ENCODE results near the gene CACNA1A.
"Not testable (repeated sequence)": the region's sequence is repeated elsewhere in the genome, so short reads cannot be mapped to it uniquely, and the experiment has no call there.

The CACNA1A gene

GRCh38 chr19:13169769-13170168 lies 336.5 kb downstream of the CACNA1A start:
- no peak for DNase-seq
- Histone ChIP-seq H3K36me3 (replicated peaks; ENCODE audit: insufficient read depth, low read length) (no peaks in the 10 kb centered on the region), H3K9me2 (replicated peaks; ENCODE audit: insufficient read depth, low read length) (no peaks in the 10 kb centered on the region), H3K27me3 (replicated peaks; ENCODE audit: insufficient read depth, low read length) (peaks cover 24% of the 10 kb centered on the region), H3K9me3 (replicated peaks; ENCODE audit: insufficient read depth, low read length) (no peaks in the 10 kb centered on the region), H2AFZ (ENCODE audit: low read length) (no peak overlapping the region), H3K4me1 (ENCODE audit: low read length) (peaks cover 10% of the 10 kb centered on the region), H3F3A (ENCODE audit: insufficient read depth, low read length) (0 out of 2 replicates have a peak, but pooled peaks cover 7% of the 10 kb centered on the region), H4K20me1 (ENCODE audit: insufficient read depth, low read length) (no peaks in the 10 kb centered on the region), H3K4me3 (ENCODE audit: low read length) (no peak overlapping the region), H3K9ac (ENCODE audit: low read length) (no peak overlapping the region), H3K4me2 (ENCODE audit: low read depth, low read length) (no peak overlapping the region), H3K79me2 (ENCODE audit: low read length) (no peaks in the 10 kb centered on the region), H3K27ac (ENCODE audit: low read length) (no peak overlapping the region)
- TF ChIP-seq EZH2phosphoT487 (IDR thresholded peaks at IDR 0.05; ENCODE audit: low read length) (no peak), CTCF (IDR thresholded peaks at IDR 0.05; ENCODE audit: low read length) (no peak), EZH2 (optimal IDR thresholded peaks at IDR 0.05; ENCODE audit: low read depth, low read length) (no peak)

- not testable (repeated sequence) for H3K79me2 ChIP-seq (ENCODE audit: low read length); DNase-seq; H3K4me2 ChIP-seq (ENCODE audit: low read depth, low read length); H3K36me3 ChIP-seq (replicated peaks; ENCODE audit: insufficient read depth, low read length); H4K20me1 ChIP-seq (ENCODE audit: insufficient read depth, low read length); H3F3A ChIP-seq (ENCODE audit: insufficient read depth, low read length); H3K4me3 ChIP-seq (ENCODE audit: low read length); H2AFZ ChIP-seq (ENCODE audit: low read length); H3K9me2 ChIP-seq (replicated peaks; ENCODE audit: insufficient read depth, low read length); H3K9ac ChIP-seq (ENCODE audit: low read length); H3K9me3 ChIP-seq (replicated peaks; ENCODE audit: insufficient read depth, low read length); H3K27ac ChIP-seq (ENCODE audit: low read length)
- Histone ChIP-seq H3K27me3 (replicated peaks; ENCODE audit: insufficient read depth, low read length) (peaks cover 33% of the 10 kb centered on the region), H3K4me1 (ENCODE audit: low read length) (peaks cover 24% of the 10 kb centered on the region)
Observed at GRCh38 chr19:13166151-13166550, 340.1 kb downstream of the CACNA1A start.

- H3K4me3 ChIP-seq (ENCODE audit: low read length), result no peak overlapping the region
- no peaks in the 10 kb centered on the region for H3K36me3 ChIP-seq (replicated peaks; ENCODE audit: insufficient read depth, low read length)
- H3K4me1 ChIP-seq (ENCODE audit: low read length), result peaks cover 24% of the 10 kb centered on the region
- TF ChIP-seq EZH2 (optimal IDR thresholded peaks at IDR 0.05; ENCODE audit: low read depth, low read length) (no peak), CTCF (IDR thresholded peaks at IDR 0.05; ENCODE audit: low read length) (no peak), EZH2phosphoT487 (IDR thresholded peaks at IDR 0.05; ENCODE audit: low read length) (no peak)
- H3K79me2 ChIP-seq (ENCODE audit: low read length), result no peaks in the 10 kb centered on the region
- H3F3A ChIP-seq (ENCODE audit: insufficient read depth, low read length), result 0 out of 2 replicates have a peak, but pooled peaks cover 7% of the 10 kb centered on the region
- no peak overlapping the region for H3K4me2 ChIP-seq (ENCODE audit: low read depth, low read length)
- no peaks in the 10 kb centered on the region for H3K9me2 ChIP-seq (replicated peaks; ENCODE audit: insufficient read depth, low read length)
- H3K27ac ChIP-seq (ENCODE audit: low read length), result no peak overlapping the region
- H4K20me1 ChIP-seq (ENCODE audit: insufficient read depth, low read length), result no peaks in the 10 kb centered on the region
- H3K9ac ChIP-seq (ENCODE audit: low read length), result no peak overlapping the region
- peaks cover 33% of the 10 kb centered on the region for H3K27me3 ChIP-seq (replicated peaks; ENCODE audit: insufficient read depth, low read length)
- DNase-seq, result no peak
- H3K9me3 ChIP-seq (replicated peaks; ENCODE audit: insufficient read depth, low read length), result no peaks in the 10 kb centered on the region
- no peak overlapping the region for H2AFZ ChIP-seq (ENCODE audit: low read length)
Observed at GRCh38 chr19:13165162-13165997, 340.9 kb downstream of the CACNA1A start.

Measured in MM.1S (cell line).